H9 (cell line): ENCODE results near the gene TP53BP2. TPM values are rescaled to one million over a fixed set of nuclear protein-coding genes. Genes with fewer than 3 reads are reported as not detected.

Experiments
- DNase-seq: peaks from one replicate; pipeline ENCODE4 v3.0.0-alpha.2; 2017
- H2AFZ ChIP-seq: one replicate; pipeline ENCODE4 v1.6.1; 2013; ENCODE audit warnings: mild to moderate bottlenecking, low read length, control low read depth, moderate library complexity
- H2AK5ac ChIP-seq: 2 replicates; pipeline ENCODE4 v1.6.1; 2013; ENCODE audit warnings: low read length, control low read depth, mixed read lengths; ENCODE audit not compliant: insufficient read length
- H2BK120ac ChIP-seq: one replicate; pipeline ENCODE4 v1.6.1; 2013; ENCODE audit warnings: low read depth, mild to moderate bottlenecking, low read length, control low read depth, inconsistent platforms; ENCODE audit not compliant: poor library complexity, severe bottlenecking
- H2BK12ac ChIP-seq: 2 replicates; pipeline ENCODE4 v1.6.1; 2013; ENCODE audit warnings: low read length, control low read depth, mixed read lengths, low read depth; ENCODE audit not compliant: insufficient read length
- H2BK15ac ChIP-seq: 2 replicates; pipeline ENCODE4 v1.6.1; 2013; ENCODE audit warnings: low read depth, low read length, control low read depth
- H2BK20ac ChIP-seq: one replicate; pipeline ENCODE4 v1.6.1; 2013; ENCODE audit warnings: low read depth, mild to moderate bottlenecking, low read length, control low read depth, inconsistent platforms; ENCODE audit not compliant: poor library complexity, severe bottlenecking
- H2BK5ac ChIP-seq: 2 replicates; pipeline ENCODE4 v1.6.1; 2013; ENCODE audit warnings: low read length, control low read depth, mixed read lengths; ENCODE audit not compliant: insufficient read length
- H3K14ac ChIP-seq: 2 replicates; pipeline ENCODE4 v1.6.1; 2013; ENCODE audit warnings: low read length, control low read depth; ENCODE audit not compliant: insufficient read depth
- H3K18ac ChIP-seq: 2 replicates; pipeline ENCODE4 v1.6.1; 2013; ENCODE audit warnings: low read depth, mild to moderate bottlenecking, mixed read lengths, low read length, control low read depth; ENCODE audit not compliant: insufficient read length
- H3K23ac ChIP-seq: 2 replicates; pipeline ENCODE4 v1.6.1; 2013; ENCODE audit warnings: low read length, control low read depth, mixed read lengths, low read depth; ENCODE audit not compliant: insufficient read length
- H3K23me2 ChIP-seq: 2 replicates; pipeline ENCODE4 v1.6.1; 2013; ENCODE audit warnings: low read depth, mild to moderate bottlenecking, mixed read lengths, low read length, control low read depth; ENCODE audit not compliant: insufficient read length, poor library complexity, severe bottlenecking
- H3K27ac ChIP-seq: 2 replicates; pipeline ENCODE4 v1.5.1; 2013; ENCODE audit warnings: low read length, control low read depth, mixed read lengths, low read depth; ENCODE audit not compliant: insufficient read length
- H3K27me3 ChIP-seq: 2 replicates; pipeline ENCODE4 v1.6.1; 2013; ENCODE audit warnings: low read length, control low read depth, inconsistent platforms; ENCODE audit not compliant: insufficient read depth
- H3K4ac ChIP-seq: 2 replicates; pipeline ENCODE4 v1.6.1; 2013; ENCODE audit warnings: low read depth, mild to moderate bottlenecking, control low read depth, inconsistent platforms, low read length, moderate library complexity
- H3K4me1 ChIP-seq: 2 replicates; pipeline ENCODE4 v1.6.1; 2013; ENCODE audit warnings: low read length, control low read depth, inconsistent platforms; ENCODE audit not compliant: insufficient read depth
- H3K4me2 ChIP-seq: 2 replicates; pipeline ENCODE4 v1.6.1; 2013; ENCODE audit warnings: low read length, control low read depth, mixed read lengths; ENCODE audit not compliant: insufficient read length, insufficient read depth
- H3K56ac ChIP-seq: 2 replicates; pipeline ENCODE4 v1.6.1; 2013; ENCODE audit warnings: low read depth, mild to moderate bottlenecking, mixed read lengths, low read length, control low read depth; ENCODE audit not compliant: insufficient read length
- H3K79me1 ChIP-seq: 2 replicates; pipeline ENCODE4 v1.6.1; 2013; ENCODE audit warnings: low read depth, mild to moderate bottlenecking, moderate library complexity, low read length, control low read depth, inconsistent platforms; ENCODE audit not compliant: insufficient read depth, poor library complexity, severe bottlenecking
- H3K79me2 ChIP-seq: 2 replicates; pipeline ENCODE4 v1.6.1; 2013; ENCODE audit warnings: low read length, control low read depth, inconsistent platforms; ENCODE audit not compliant: insufficient read depth
- H3K9ac ChIP-seq: 2 replicates; pipeline ENCODE4 v1.6.1; 2013; ENCODE audit warnings: low read length, control low read depth, mixed read lengths; ENCODE audit not compliant: insufficient read length; ENCODE audit errors: extremely low read depth
- H3K9me3 ChIP-seq: one replicate; pipeline ENCODE4 v1.6.1; 2013; ENCODE audit warnings: low read depth, low read length, inconsistent platforms; ENCODE audit not compliant: control insufficient read depth
- H3T11ph ChIP-seq: one replicate; pipeline ENCODE4 v1.6.1; 2013; ENCODE audit warnings: mild to moderate bottlenecking, low read length, control low read depth, inconsistent platforms
- H4K20me1 ChIP-seq: one replicate; pipeline ENCODE4 v1.6.1; 2013; ENCODE audit not compliant: control insufficient read depth, insufficient read length, insufficient read depth
- H4K5ac ChIP-seq: 2 replicates; pipeline ENCODE4 v1.6.1; 2013; ENCODE audit warnings: low read depth, mild to moderate bottlenecking, mixed read lengths, low read length, control low read depth; ENCODE audit not compliant: insufficient read length
- H4K8ac ChIP-seq: replicated peaks from 2 replicates; pipeline ENCODE4 v1.6.1; 2013; ENCODE audit warnings: low read length, control low read depth, mixed read lengths, low read depth; ENCODE audit not compliant: insufficient read length
- H4K91ac ChIP-seq: 2 replicates; pipeline ENCODE4 v1.6.1; 2013; ENCODE audit warnings: low read depth, mild to moderate bottlenecking, moderate library complexity, mixed read lengths, low read length, control low read depth; ENCODE audit not compliant: insufficient read length
- H3K27ac Mint-ChIP-seq, 3 experiments: 2 replicates in 2 of 3; 3 replicates in 1 of 3; pipeline ENCODE4 v1.8.0; 2020 to 2021; ENCODE audit warnings: mixed read lengths in 3 of 3, mild to moderate bottlenecking in 1 of 3, moderate library complexity in 1 of 3
- H3K27me3 Mint-ChIP-seq: 2 replicates; pipeline ENCODE4 v1.8.0; 2021; ENCODE audit warnings: low read depth, mild to moderate bottlenecking, moderate library complexity, mixed read lengths
- H3K36me3 Mint-ChIP-seq, 3 experiments: 2 replicates in 2 of 3; 3 replicates in 1 of 3; pipeline ENCODE4 v1.8.0; 2020 to 2021; ENCODE audit warnings: low read depth in 3 of 3, mixed read lengths in 3 of 3; ENCODE audit not compliant: insufficient read depth in 1 of 3
- H3K4me1 Mint-ChIP-seq, 2 experiments: 2 replicates each; pipeline ENCODE4 v1.8.0; 2020; ENCODE audit warnings: mixed read lengths in 2 of 2
- H3K4me3 Mint-ChIP-seq, 2 experiments: 2 replicates in 1 of 2; 3 replicates in 1 of 2; pipeline ENCODE4 v1.8.0; 2020 to 2021; ENCODE audit warnings: mild to moderate bottlenecking in 2 of 2, mixed read lengths in 2 of 2, moderate library complexity in 1 of 2
- H3K9me3 Mint-ChIP-seq, 2 experiments: 2 replicates in 1 of 2; 3 replicates in 1 of 2; pipeline ENCODE4 v1.8.0; 2020; ENCODE audit warnings: mild to moderate bottlenecking in 2 of 2, mixed read lengths in 2 of 2, moderate library complexity in 1 of 2
- CTCF ChIP-seq: fragments of 200-600 bp; sonication (generic); conservative IDR thresholded peaks from 3 replicates; pipeline ENCODE4 v1.8.0; 2021; ENCODE audit warnings: antibody characterized with exemption, mild to moderate bottlenecking
- WGBS: extraction: QIAGEN DNeasy Blood & Tissue Kit; methylation state at CpG from one replicate; pipeline ENCODE4 v1.1.7; 2013; ENCODE audit warnings: missing lambda C conversion rate, low lambda C conversion rate, mixed read lengths; ENCODE audit not compliant: insufficient read length; ENCODE audit errors: extremely low coverage; 5-methylcytosine and 5-hydroxymethylcytosine counted together
- total RNA-seq: library from RNA; stranded (reverse); gene quantifications from 2 replicates; pipeline ENCODE4 v1.2.1, GENCODE V29; 2021

TP53BP2 gene
- total RNA-seq, 1 experiment from 2014 or later: 49.7 TPM

GRCh38 chr1:223828162-223828848, 17.4 kb downstream of the TP53BP2 start:
- H3K4me2 ChIP-seq: no peak overlapping the region
- no peaks in the 10 kb centered on the region for H3K23me2 ChIP-seq
- no peak for DNase-seq
- peaks cover 0 to 6% (median 0%) of the 10 kb centered on the region in 3 experiments; a peak in 1 of 7 replicates for H3K36me3 Mint-ChIP-seq
- no peak overlapping the region for H3K18ac ChIP-seq
- WGBS: no CpG with 5 or more reads among the region's 6 CpGs
- TF ChIP-seq CTCF: no peak
- H2BK12ac ChIP-seq: no peak overlapping the region
- H3K27ac ChIP-seq: no peak overlapping the region
- no peak overlapping the region for H3T11ph ChIP-seq
- H3K79me2 ChIP-seq: peaks cover 17% of the 10 kb centered on the region; the same call in 1 of the 2 replicates
- no peak overlapping the region for H3K4me3 Mint-ChIP-seq
- H3K56ac ChIP-seq: no peak overlapping the region
- no peaks in the 10 kb centered on the region for H3K27me3 ChIP-seq
- H3K4me1 ChIP-seq: peaks cover 5% of the 10 kb centered on the region; the same call in 1 of the 2 replicates
- H3K27me3 Mint-ChIP-seq: no peaks in the 10 kb centered on the region
- H2AFZ ChIP-seq: no peak overlapping the region
- no peak overlapping the region for H2BK120ac ChIP-seq
- no peak overlapping the region for H3K9ac ChIP-seq
- H3K27ac Mint-ChIP-seq: no peak overlapping the region
- H3K4ac ChIP-seq: no peak overlapping the region
- H4K91ac ChIP-seq: no peak overlapping the region
- H2BK20ac ChIP-seq: no peak overlapping the region
- no peak overlapping the region for H4K5ac ChIP-seq
- peaks cover 6% of the 10 kb centered on the region for H3K79me1 ChIP-seq
- no peak overlapping the region for H2BK5ac ChIP-seq
- H3K14ac ChIP-seq: no peak overlapping the region
- peaks cover 39 to 42% of the 10 kb centered on the region in 2 experiments for H3K4me1 Mint-ChIP-seq
- H2BK15ac ChIP-seq: no peak overlapping the region
- no peak overlapping the region for H2AK5ac ChIP-seq
- no peaks in the 10 kb centered on the region for H3K9me3 ChIP-seq
- H3K9me3 Mint-ChIP-seq: no peaks in the 10 kb centered on the region
- no peak overlapping the region for H4K8ac ChIP-seq
- no peaks in the 10 kb centered on the region for H4K20me1 ChIP-seq
- no peak overlapping the region for H3K23ac ChIP-seq
